H9 (cell line): ENCODE data around the gene SCO2. TPM values are rescaled to one million over a fixed set of nuclear protein-coding genes. Genes with fewer than 3 reads are reported as not detected.

Experiments used
- DNase-seq: peaks from one replicate; pipeline ENCODE4 v3.0.0-alpha.2; 2017
- H2AFZ ChIP-seq: one replicate; pipeline ENCODE4 v1.6.1; 2013; ENCODE audit warnings: mild to moderate bottlenecking, low read length, control low read depth, moderate library complexity
- H2AK5ac ChIP-seq: 2 replicates; pipeline ENCODE4 v1.6.1; 2013; ENCODE audit warnings: low read length, control low read depth, mixed read lengths; ENCODE audit not compliant: insufficient read length
- H2BK120ac ChIP-seq: one replicate; pipeline ENCODE4 v1.6.1; 2013; ENCODE audit warnings: low read depth, mild to moderate bottlenecking, low read length, control low read depth, inconsistent platforms; ENCODE audit not compliant: poor library complexity, severe bottlenecking
- H2BK12ac ChIP-seq: 2 replicates; pipeline ENCODE4 v1.6.1; 2013; ENCODE audit warnings: low read length, control low read depth, mixed read lengths, low read depth; ENCODE audit not compliant: insufficient read length
- H2BK15ac ChIP-seq: 2 replicates; pipeline ENCODE4 v1.6.1; 2013; ENCODE audit warnings: low read depth, low read length, control low read depth
- H2BK20ac ChIP-seq: one replicate; pipeline ENCODE4 v1.6.1; 2013; ENCODE audit warnings: low read depth, mild to moderate bottlenecking, low read length, control low read depth, inconsistent platforms; ENCODE audit not compliant: poor library complexity, severe bottlenecking
- H2BK5ac ChIP-seq: 2 replicates; pipeline ENCODE4 v1.6.1; 2013; ENCODE audit warnings: low read length, control low read depth, mixed read lengths; ENCODE audit not compliant: insufficient read length
- H3K14ac ChIP-seq: 2 replicates; pipeline ENCODE4 v1.6.1; 2013; ENCODE audit warnings: low read length, control low read depth; ENCODE audit not compliant: insufficient read depth
- H3K18ac ChIP-seq: 2 replicates; pipeline ENCODE4 v1.6.1; 2013; ENCODE audit warnings: low read depth, mild to moderate bottlenecking, mixed read lengths, low read length, control low read depth; ENCODE audit not compliant: insufficient read length
- H3K23ac ChIP-seq: 2 replicates; pipeline ENCODE4 v1.6.1; 2013; ENCODE audit warnings: low read length, control low read depth, mixed read lengths, low read depth; ENCODE audit not compliant: insufficient read length
- H3K23me2 ChIP-seq: 2 replicates; pipeline ENCODE4 v1.6.1; 2013; ENCODE audit warnings: low read depth, mild to moderate bottlenecking, mixed read lengths, low read length, control low read depth; ENCODE audit not compliant: insufficient read length, poor library complexity, severe bottlenecking
- H3K27ac ChIP-seq: 2 replicates; pipeline ENCODE4 v1.5.1; 2013; ENCODE audit warnings: low read length, control low read depth, mixed read lengths, low read depth; ENCODE audit not compliant: insufficient read length
- H3K27me3 ChIP-seq: 2 replicates; pipeline ENCODE4 v1.6.1; 2013; ENCODE audit warnings: low read length, control low read depth, inconsistent platforms; ENCODE audit not compliant: insufficient read depth
- H3K4ac ChIP-seq: 2 replicates; pipeline ENCODE4 v1.6.1; 2013; ENCODE audit warnings: low read depth, mild to moderate bottlenecking, control low read depth, inconsistent platforms, low read length, moderate library complexity
- H3K4me1 ChIP-seq: 2 replicates; pipeline ENCODE4 v1.6.1; 2013; ENCODE audit warnings: low read length, control low read depth, inconsistent platforms; ENCODE audit not compliant: insufficient read depth
- H3K4me2 ChIP-seq: 2 replicates; pipeline ENCODE4 v1.6.1; 2013; ENCODE audit warnings: low read length, control low read depth, mixed read lengths; ENCODE audit not compliant: insufficient read length, insufficient read depth
- H3K56ac ChIP-seq: 2 replicates; pipeline ENCODE4 v1.6.1; 2013; ENCODE audit warnings: low read depth, mild to moderate bottlenecking, mixed read lengths, low read length, control low read depth; ENCODE audit not compliant: insufficient read length
- H3K79me1 ChIP-seq: 2 replicates; pipeline ENCODE4 v1.6.1; 2013; ENCODE audit warnings: low read depth, mild to moderate bottlenecking, moderate library complexity, low read length, control low read depth, inconsistent platforms; ENCODE audit not compliant: insufficient read depth, poor library complexity, severe bottlenecking
- H3K79me2 ChIP-seq: 2 replicates; pipeline ENCODE4 v1.6.1; 2013; ENCODE audit warnings: low read length, control low read depth, inconsistent platforms; ENCODE audit not compliant: insufficient read depth
- H3K9ac ChIP-seq: 2 replicates; pipeline ENCODE4 v1.6.1; 2013; ENCODE audit warnings: low read length, control low read depth, mixed read lengths; ENCODE audit not compliant: insufficient read length; ENCODE audit errors: extremely low read depth
- H3K9me3 ChIP-seq: one replicate; pipeline ENCODE4 v1.6.1; 2013; ENCODE audit warnings: low read depth, low read length, inconsistent platforms; ENCODE audit not compliant: control insufficient read depth
- H3T11ph ChIP-seq: one replicate; pipeline ENCODE4 v1.6.1; 2013; ENCODE audit warnings: mild to moderate bottlenecking, low read length, control low read depth, inconsistent platforms
- H4K20me1 ChIP-seq: one replicate; pipeline ENCODE4 v1.6.1; 2013; ENCODE audit not compliant: control insufficient read depth, insufficient read length, insufficient read depth
- H4K5ac ChIP-seq: 2 replicates; pipeline ENCODE4 v1.6.1; 2013; ENCODE audit warnings: low read depth, mild to moderate bottlenecking, mixed read lengths, low read length, control low read depth; ENCODE audit not compliant: insufficient read length
- H4K8ac ChIP-seq: replicated peaks from 2 replicates; pipeline ENCODE4 v1.6.1; 2013; ENCODE audit warnings: low read length, control low read depth, mixed read lengths, low read depth; ENCODE audit not compliant: insufficient read length
- H4K91ac ChIP-seq: 2 replicates; pipeline ENCODE4 v1.6.1; 2013; ENCODE audit warnings: low read depth, mild to moderate bottlenecking, moderate library complexity, mixed read lengths, low read length, control low read depth; ENCODE audit not compliant: insufficient read length
- H3K27ac Mint-ChIP-seq, 3 experiments: 2 replicates in 2 of 3; 3 replicates in 1 of 3; pipeline ENCODE4 v1.8.0; 2020 to 2021; ENCODE audit warnings: mixed read lengths in 3 of 3, mild to moderate bottlenecking in 1 of 3, moderate library complexity in 1 of 3
- H3K27me3 Mint-ChIP-seq: 2 replicates; pipeline ENCODE4 v1.8.0; 2021; ENCODE audit warnings: low read depth, mild to moderate bottlenecking, moderate library complexity, mixed read lengths
- H3K36me3 Mint-ChIP-seq, 3 experiments: 2 replicates in 2 of 3; 3 replicates in 1 of 3; pipeline ENCODE4 v1.8.0; 2020 to 2021; ENCODE audit warnings: low read depth in 3 of 3, mixed read lengths in 3 of 3; ENCODE audit not compliant: insufficient read depth in 1 of 3
- H3K4me1 Mint-ChIP-seq, 2 experiments: 2 replicates each; pipeline ENCODE4 v1.8.0; 2020; ENCODE audit warnings: mixed read lengths in 2 of 2
- H3K4me3 Mint-ChIP-seq, 2 experiments: 2 replicates in 1 of 2; 3 replicates in 1 of 2; pipeline ENCODE4 v1.8.0; 2020 to 2021; ENCODE audit warnings: mild to moderate bottlenecking in 2 of 2, mixed read lengths in 2 of 2, moderate library complexity in 1 of 2
- H3K9me3 Mint-ChIP-seq, 2 experiments: 2 replicates in 1 of 2; 3 replicates in 1 of 2; pipeline ENCODE4 v1.8.0; 2020; ENCODE audit warnings: mild to moderate bottlenecking in 2 of 2, mixed read lengths in 2 of 2, moderate library complexity in 1 of 2
- CTCF ChIP-seq: fragments of 200-600 bp; sonication (generic); conservative IDR thresholded peaks from 3 replicates; pipeline ENCODE4 v1.8.0; 2021; ENCODE audit warnings: antibody characterized with exemption, mild to moderate bottlenecking
- WGBS: extraction: QIAGEN DNeasy Blood & Tissue Kit; methylation state at CpG from one replicate; pipeline ENCODE4 v1.1.7; 2013; ENCODE audit warnings: missing lambda C conversion rate, low lambda C conversion rate, mixed read lengths; ENCODE audit not compliant: insufficient read length; ENCODE audit errors: extremely low coverage; 5-methylcytosine and 5-hydroxymethylcytosine counted together
- long read RNA-seq: library from polyadenylated mRNA; unstranded; transcript quantifications from one replicate; pipeline ENCODE4 v2.0.0, GENCODE V29; 2020
- total RNA-seq: library from RNA; stranded (reverse); gene quantifications from 2 replicates; pipeline ENCODE4 v1.2.1, GENCODE V29; 2021

SCO2 gene
- 3.3 and 3.4 TPM in 2 replicates for total RNA-seq
- long read RNA-seq, partial matches to known transcripts: 0 of 2 reads
- long read RNA-seq, other reads (novel, unspliced or antisense): 0 of 2 reads

DNA sequence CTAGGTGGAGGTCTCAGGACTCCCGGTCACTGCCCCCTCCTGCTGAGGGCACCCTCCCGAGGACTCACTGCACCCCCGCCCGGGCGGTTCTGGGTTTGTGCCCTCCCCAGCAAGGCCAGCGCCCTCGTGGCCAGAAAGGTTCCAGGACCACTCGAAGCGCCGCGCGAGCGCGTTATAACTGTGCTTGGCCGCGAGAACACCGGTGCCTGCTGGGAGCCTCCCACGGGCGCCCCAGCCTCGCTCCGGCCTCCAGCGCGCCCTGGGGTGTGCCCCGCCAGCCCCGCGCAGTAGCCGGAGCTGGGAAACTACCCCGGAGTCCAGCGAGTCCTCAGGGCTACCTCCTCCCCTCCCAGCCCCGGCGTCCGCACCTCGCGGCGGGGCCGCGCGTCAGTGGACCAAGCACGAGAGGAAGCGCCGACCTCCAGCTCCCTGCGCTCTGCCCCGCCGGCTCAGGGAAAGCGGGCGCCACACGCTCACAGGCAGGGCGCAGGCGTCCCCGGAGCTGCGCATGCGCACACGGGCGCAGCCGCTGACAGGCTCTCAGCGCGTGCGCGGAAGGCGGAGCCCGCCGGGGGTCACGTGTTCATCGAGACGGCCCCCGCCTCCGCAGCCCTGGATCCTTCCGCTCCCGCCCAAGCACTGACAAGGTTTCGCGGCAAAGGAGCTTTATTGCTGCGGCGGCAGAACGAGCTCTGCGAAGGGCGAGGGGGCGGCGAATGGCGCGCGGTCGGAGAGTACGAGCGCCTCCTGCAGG is at the start of gene SCO2:
Gene SCO2, minus strand, starts transcription at position 495 of the 754 bp plus-strand sequence. CDS start 1,187 bp downstream, outside the sequence.
- TF ChIP-seq CTCF: peak; percentile 61
- H4K5ac ChIP-seq: no peak within 1 kb of the TSS
- no peak within 1 kb of the TSS for H3K27ac ChIP-seq
- H2AFZ ChIP-seq: no peak within 1 kb of the TSS
- H3K14ac ChIP-seq: peak within 1 kb of the TSS; percentile 18
- Mint-ChIP-seq H3K27me3 (peaks cover 35% of the 10 kb centered on the region), H3K4me3 (peak within 1 kb of the TSS; percentile 82 to 88), H3K36me3 (peaks cover 2 to 28% (median 18%) of the 10 kb centered on the region in 3 experiments; a peak in 5 of 7 replicates), H3K9me3 (no peaks in the 10 kb centered on the region; a peak in 1 of 5 replicates), H3K4me1 (peaks cover 11 to 15% of the 10 kb centered on the region in 2 experiments), H3K27ac (peak within 1 kb of the TSS in 2 of 3 experiments; percentile 49 to 80; a peak in 2 of 7 replicates)
- H2BK120ac ChIP-seq: no peak within 1 kb of the TSS
- H3K27me3 ChIP-seq: peaks cover 21% of the 10 kb centered on the region; the same call in 1 of the 2 replicates
- H3K79me2 ChIP-seq: no peaks in the 10 kb centered on the region
- DNase-seq: peak; percentile 94
- peak within 1 kb of the TSS; percentile 70 for H3K4me2 ChIP-seq
- peak within 1 kb of the TSS; percentile 34 for H3K9ac ChIP-seq
- no peak within 1 kb of the TSS for H2BK20ac ChIP-seq
- peaks cover 4% of the 10 kb centered on the region for H3K23me2 ChIP-seq
- H3K4ac ChIP-seq: no peak within 1 kb of the TSS
- no peak within 1 kb of the TSS for H2BK15ac ChIP-seq
- no peak within 1 kb of the TSS for H3K23ac ChIP-seq
- H3K4me1 ChIP-seq: peaks cover 3% of the 10 kb centered on the region; the same call in 1 of the 2 replicates
- H2AK5ac ChIP-seq: no peak within 1 kb of the TSS
- no peak within 1 kb of the TSS for H3K56ac ChIP-seq
- H3K18ac ChIP-seq: no peak within 1 kb of the TSS
- no peaks in the 10 kb centered on the region for H4K20me1 ChIP-seq
- no peak within 1 kb of the TSS for H3T11ph ChIP-seq
- H4K91ac ChIP-seq: no peak within 1 kb of the TSS
- no peak within 1 kb of the TSS for H2BK12ac ChIP-seq
- no peak within 1 kb of the TSS for H2BK5ac ChIP-seq
- no peaks in the 10 kb centered on the region for H3K79me1 ChIP-seq
- WGBS: no CpG with 5 or more reads among the region's 84 CpGs
- no peak within 1 kb of the TSS for H4K8ac ChIP-seq
- no peaks in the 10 kb centered on the region for H3K9me3 ChIP-seq
